K562 (cell line): ENCODE data around the gene VPS11. TPM values are rescaled to one million over a fixed set of nuclear protein-coding genes. Genes with fewer than 3 reads are reported as not detected.

Experiments
- CBX5 ChIP-seq: IDR thresholded peaks from 2 replicates; pipeline ENCODE4 v1.6.1; 2014; ENCODE audit warnings: low read depth, borderline replicate concordance
- CCNT2 ChIP-seq: IDR thresholded peaks from 2 replicates; pipeline ENCODE4 v1.6.1; 2011; ENCODE audit warnings: borderline replicate concordance, low read depth, mild to moderate bottlenecking, moderate library complexity, mixed read lengths, low read length; ENCODE audit not compliant: insufficient read length; ENCODE audit errors: extremely low read depth
- ERF ChIP-seq: fragments of 450-650 bp; formaldehyde crosslinking; IDR thresholded peaks from 2 replicates; pipeline ENCODE4 v1.4.0; 2020; ENCODE audit warnings: mild to moderate bottlenecking, mixed read lengths
- HDGF ChIP-seq: fragments of 450-650 bp; IDR thresholded peaks from 2 replicates; pipeline ENCODE4 v1.6.1; 2016
- HES1 ChIP-seq: fragments of 450-650 bp; IDR thresholded peaks from 2 replicates; pipeline ENCODE4 v1.6.1; 2016; ENCODE audit warnings: low read depth, mild to moderate bottlenecking, moderate library complexity
- HMGN3 ChIP-seq: IDR thresholded peaks from 2 replicates; pipeline ENCODE4 v1.6.1; 2011; ENCODE audit warnings: borderline replicate concordance, low read depth, mild to moderate bottlenecking, mixed read lengths, low read length; ENCODE audit not compliant: insufficient read length; ENCODE audit errors: extremely low read depth
- LCOR ChIP-seq: sonication (generic); formaldehyde crosslinking; IDR thresholded peaks from 2 replicates; pipeline ENCODE4 v1.8.0; 2022; ENCODE audit warnings: mild to moderate bottlenecking, missing genetic modification reagents
- MAZ ChIP-seq, 2 experiments: fragments of 450-650 bp in 1 of 2; sonication (generic) in 1 of 2; formaldehyde crosslinking; IDR thresholded peaks in 1 of 2; conservative IDR thresholded peaks in 1 of 2; 2 replicates each; pipeline versions ENCODE4 v1.4.0 to v1.5.0; 2020; ENCODE audit warnings: mild to moderate bottlenecking in 1 of 2, missing genetic modification reagents in 1 of 2
- MXI1 ChIP-seq: IDR thresholded peaks from 2 replicates; pipeline ENCODE4 v1.6.1; 2011; ENCODE audit warnings: low read depth, mild to moderate bottlenecking, improper control_type of control experiment, low read length
- RBFOX2 ChIP-seq: fragments of 200-400 bp; formaldehyde crosslinking; IDR thresholded peaks from 2 replicates; pipeline ENCODE4 v1.6.1; 2017; ENCODE audit warnings: low read depth, mild to moderate bottlenecking, low read length, moderate library complexity
- SMAD1 ChIP-seq: fragments of 150-350 bp; IDR thresholded peaks from 2 replicates; pipeline ENCODE4 v1.6.1; 2014; ENCODE audit warnings: low read length, low read depth; ENCODE audit not compliant: partially characterized antibody
- TAF7 ChIP-seq: fragments of 450-650 bp; IDR thresholded peaks from 2 replicates; pipeline ENCODE4 v1.6.1; 2016; ENCODE audit warnings: missing genetic modification characterization, missing compliant biosample characterization
- TRIM28 ChIP-seq: fragments of 450-650 bp; IDR thresholded peaks from 2 replicates; pipeline ENCODE4 v1.6.1; 2017
- UBTF ChIP-seq, 2 experiments: IDR thresholded peaks; 2 replicates each; pipeline ENCODE4 v1.6.1; 2012; ENCODE audit warnings: improper control_type of control experiment in 2 of 2, low read depth in 2 of 2, low read length in 2 of 2, borderline replicate concordance in 1 of 2
- USF2 ChIP-seq: sonication (generic); formaldehyde crosslinking; IDR thresholded peaks from 2 replicates; pipeline ENCODE4 v1.5.0; 2020; ENCODE audit warnings: missing genetic modification reagents
- ZBTB33 ChIP-seq: sonication (generic); formaldehyde crosslinking; IDR thresholded peaks from 2 replicates; pipeline ENCODE4 v1.8.1; 2023; ENCODE audit warnings: mild to moderate bottlenecking, missing genetic modification reagents
- ZFP30 ChIP-seq: fragments of 250-450 bp; sonication (Bioruptor Pico); IDR thresholded peaks from 2 replicates; pipeline ENCODE4 v1.8.0; 2022; ENCODE audit warnings: moderate library complexity, mild to moderate bottlenecking, inconsistent platforms, borderline replicate concordance
- ZNF133 ChIP-seq: fragments of 250-450 bp; sonication (Bioruptor Pico); IDR thresholded peaks from 2 replicates; pipeline ENCODE4 v1.4.0; 2020; ENCODE audit warnings: mild to moderate bottlenecking
- polyA plus RNA-seq, 8 experiments: library from polyadenylated mRNA; depleted of rRNA in 4 of 8; stranded (reverse) in 5 of 8; unstranded in 3 of 8; fragments of >200 nt; fragmentation: Nextera tagmentation in 2 of 8; fragmentation: Illumina TruSeq in 1 of 8; extraction: Ambion mirVana in 2 of 8; extraction: Trizol in 1 of 8; gene quantifications; 2 replicates each; pipeline versions ENCODE4 v1.2.1 to v1.2.3, GENCODE V29; 2011 to 2014; ENCODE audit warnings: inconsistent platforms in 1 of 8, missing spikeins in 1 of 8
- total RNA-seq, 7 experiments: library from RNA; depleted of rRNA in 6 of 7; stranded (reverse); fragments of >200 nt in 6 of 7; fragmentation: Illumina TruSeq in 2 of 7; extraction: Trizol in 2 of 7; gene quantifications; 2 replicates each; pipeline versions ENCODE4 v1.2.1 to v1.2.3, GENCODE V29; 2011 to 2021; ENCODE audit warnings: low replicate concordance in 1 of 7
- TF ChIP-seq, protein P1 (sequence below), 2 experiments: fragments of 200-800 bp in 1 of 2; sonication (Bioruptor generic) in 1 of 2; sonication (generic) in 1 of 2; formaldehyde crosslinking in 1 of 2; IDR thresholded peaks in 1 of 2; conservative IDR thresholded peaks in 1 of 2; 2 replicates each; pipeline versions ENCODE4 v1.5.0 to v1.6.1; 2016 to 2020; ENCODE audit warnings: missing compliant biosample characterization in 1 of 2, missing genetic modification characterization in 1 of 2, missing genetic modification reagents in 1 of 2

The VPS11 gene
- total and polyA plus RNA-seq, 9 of the 15 experiments (the other 6 are each of a cell fraction or from before 2014, with no cell fraction given) = 14.1 to 35.5 (median 27.5) TPM

DNA sequence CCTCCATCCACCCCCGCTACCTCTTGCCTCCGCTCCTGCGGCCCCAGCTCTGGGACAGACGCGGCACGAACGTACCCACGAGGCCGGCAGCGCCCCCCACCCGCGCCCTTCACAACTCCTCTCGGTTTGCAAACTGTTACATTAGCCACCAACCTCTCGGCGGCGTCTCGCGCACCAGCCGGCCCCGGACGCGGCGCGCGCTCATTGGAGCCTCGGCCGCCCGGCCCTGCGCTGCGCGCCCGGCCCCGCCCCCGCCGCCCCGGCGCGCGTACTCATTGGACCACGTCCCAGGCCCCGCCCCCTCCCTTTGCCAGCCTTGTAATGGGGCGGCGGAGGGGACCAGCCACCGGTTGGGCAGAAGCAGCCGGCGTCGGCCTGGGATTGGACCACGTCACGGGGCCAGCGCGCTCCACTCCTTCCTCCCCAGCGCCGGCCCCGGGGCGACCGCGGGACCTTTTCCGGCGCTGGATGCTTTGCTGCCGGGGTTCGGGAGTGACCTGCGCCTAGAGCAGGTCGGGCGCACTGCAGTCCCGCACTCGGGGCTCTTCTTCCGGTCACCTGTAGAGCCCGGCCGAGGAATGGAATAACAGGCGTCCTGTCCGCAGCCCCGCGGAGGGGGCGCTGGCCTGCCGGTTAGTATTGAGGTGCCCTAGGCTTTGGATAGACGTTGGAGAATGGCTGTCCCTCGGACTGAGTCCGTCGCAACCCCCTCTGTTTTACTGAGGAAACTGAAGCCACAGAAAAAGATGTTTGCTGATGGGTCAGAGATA is 10.4 kb upstream of the VPS11 start, which contains the start of gene HYOU1 (continued):
- TF ChIP-seq SMAD1 (peak; percentile 49), HES1 (no peak), ZFP30 (no peak), ERF (0 out of 2 replicates have a peak, but pooled peaks have one; percentile 43), MXI1 (0 out of 2 replicates have a peak, but pooled peaks have one; percentile 40), UBTF (IDR thresholded peaks at IDR 0.05; ENCODE audit: borderline replicate concordance in 1 of 2, low read depth in 2 of 2, low read length in 2 of 2) (peak in 1 of 2 experiments; percentile 67; a peak in 1 of 4 replicates), HDGF (no peak), LCOR (CRISPR knock-in tag) (peak; percentile 82), RBFOX2 (peak; percentile 98), TRIM28 (no peak), ZBTB33 (CRISPR knock-in tag) (no peak), USF2 (CRISPR knock-in tag) (peak; percentile 43; the same call in 1 of the 2 replicates), ZNF133 (CRISPR knock-in tag) (no peak), TAF7 (tag) (0 out of 2 replicates have a peak, but pooled peaks have one; percentile 52), CBX5 (no peak), CCNT2 (peak; percentile 55), MAZ (CRISPR knock-in tag; conservative IDR thresholded peaks at IDR 0.05 in 1 of 2, IDR thresholded peaks at IDR 0.05 in 1 of 2) (peak; percentile 76 to 91), HMGN3 (peak; percentile 72)
- TF ChIP-seq, protein P1, sequence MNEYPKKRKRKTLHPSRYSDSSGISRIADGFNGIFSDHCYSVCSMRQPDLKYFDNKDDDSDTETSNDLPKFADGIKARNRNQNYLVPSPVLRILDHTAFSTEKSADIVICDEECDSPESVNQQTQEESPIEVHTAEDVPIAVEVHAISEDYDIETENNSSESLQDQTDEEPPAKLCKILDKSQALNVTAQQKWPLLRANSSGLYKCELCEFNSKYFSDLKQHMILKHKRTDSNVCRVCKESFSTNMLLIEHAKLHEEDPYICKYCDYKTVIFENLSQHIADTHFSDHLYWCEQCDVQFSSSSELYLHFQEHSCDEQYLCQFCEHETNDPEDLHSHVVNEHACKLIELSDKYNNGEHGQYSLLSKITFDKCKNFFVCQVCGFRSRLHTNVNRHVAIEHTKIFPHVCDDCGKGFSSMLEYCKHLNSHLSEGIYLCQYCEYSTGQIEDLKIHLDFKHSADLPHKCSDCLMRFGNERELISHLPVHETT (CRISPR knock-in tag; conservative IDR thresholded peaks at IDR 0.05 in 1 of 2, IDR thresholded peaks at IDR 0.05 in 1 of 2) = peak in 1 of 2 experiments; percentile 90; a peak in 2 of 4 replicates
